Lower leg skin (tissue), 4 donors: ENCODE measurements around the gene ADGRF5. TPM values are rescaled to one million over a fixed set of nuclear protein-coding genes. Genes with fewer than 3 reads are reported as not detected.

Experiments used
- DNase-seq, 2 donors: peaks; one replicate each; pipeline ENCODE4 v3.0.0-alpha.2; 2019; ENCODE audit warnings: low spot score in 2 of 2
- H3K4me3 ChIP-seq: fragments of 200-600 bp; sonication (generic); 2 replicates; pipeline ENCODE4 v1.5.1; 2017; ENCODE audit warnings: mild to moderate bottlenecking, low read depth; ENCODE audit not compliant: poor library complexity, severe bottlenecking
- CTCF ChIP-seq, 3 donors: fragments of 450-650 bp; IDR thresholded peaks; one replicate each; pipeline ENCODE4 v1.5.1; 2016; ENCODE audit warnings: antibody characterized with exemption in 3 of 3, mild to moderate bottlenecking in 3 of 3, moderate library complexity in 2 of 3
- POLR2A ChIP-seq, 2 donors: fragments of 450-650 bp; IDR thresholded peaks; one replicate each; pipeline ENCODE4 v1.6.1; 2016 to 2017; ENCODE audit warnings: antibody characterized with exemption in 2 of 2, mild to moderate bottlenecking in 1 of 2, moderate library complexity in 1 of 2
- WGBS, 2 donors: methylation state at CpG; one replicate each; pipeline ENCODE4 v1.1.5; 2018; 5-methylcytosine and 5-hydroxymethylcytosine counted together
- intact Hi-C: fragments of 100-400 bp; cut with DNase I; formaldehyde crosslinking; loops from one replicate; pipeline ENCODE4 v1.15.0; 2023; ENCODE audit warnings: low total_unique reads
- total RNA-seq, 4 donors: library from RNA; depleted of rRNA; stranded (reverse); fragments of >200 nt; gene quantifications; one replicate each; pipeline ENCODE4 v1.1.0, GENCODE V29; 2016

The ADGRF5 gene
- total RNA-seq, 4 donors from 2014 or later = 3.4 to 14.3 (median 7.4) TPM

DNA sequence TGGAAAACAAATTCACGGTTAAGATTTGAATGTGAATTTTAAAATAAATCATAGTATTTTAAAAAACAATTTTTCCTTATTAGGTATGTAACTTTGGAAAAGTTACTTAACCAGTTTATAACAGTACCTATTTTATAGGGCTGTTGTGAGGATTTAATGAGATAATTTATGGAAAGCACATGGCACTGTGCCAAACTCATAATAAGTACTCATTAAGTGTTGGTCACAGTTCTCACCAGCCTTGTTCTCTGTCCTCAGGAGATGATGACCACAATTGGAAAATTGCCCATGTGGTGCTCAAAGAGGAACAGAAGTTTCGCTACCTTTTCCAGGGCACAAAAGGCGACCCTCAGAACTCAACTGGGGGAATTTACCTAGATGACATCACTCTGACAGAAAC lies 88.9 kb downstream of the ADGRF5 start:
- 76 to 85% methylated on average over 3 of the region's 3 CpGs for whole genome bisulfite sequencing, 2 donors
- no peak overlapping the region for H3K4me3 ChIP-seq
- intact Hi-C loops = no loop called here
- TF ChIP-seq CTCF (IDR thresholded peaks at IDR 0.05) (no peak), POLR2A (IDR thresholded peaks at IDR 0.05) (no peak)
- DNase-seq = no peak

DNA sequence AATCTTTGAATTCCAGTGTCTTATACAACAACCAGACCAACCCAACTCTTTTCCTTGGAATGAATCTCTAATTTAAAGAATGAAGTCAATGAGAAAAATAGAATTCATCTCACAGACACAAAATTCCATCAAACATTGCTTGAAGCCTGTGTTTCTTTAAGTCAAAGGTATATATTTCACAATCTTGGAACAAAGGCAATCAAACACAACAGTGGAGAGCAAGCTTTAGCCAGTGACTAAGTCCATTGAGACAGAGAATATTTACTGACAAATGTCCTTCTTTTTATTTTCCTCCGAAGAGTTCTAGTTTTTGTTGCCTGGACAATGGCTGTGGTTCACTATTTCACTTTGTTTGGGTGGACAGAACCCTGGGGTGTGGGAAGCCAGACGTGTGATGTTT lies 92.8 kb downstream of the ADGRF5 start:
- TF ChIP-seq CTCF (IDR thresholded peaks at IDR 0.05) (no peak), POLR2A (IDR thresholded peaks at IDR 0.05) (no peak)
- no peak for DNase-seq
- no peak overlapping the region for H3K4me3 ChIP-seq
- intact Hi-C loops = no loop called here
- WGBS, 2 donors = 82 to 86% methylated on average over 2 of the region's 2 CpGs

- intact Hi-C loops = no loop called here
- 51 to 58% methylated on average over 4 of the region's 4 CpGs for WGBS, 2 donors
These were observed 100.3 kb downstream of the ADGRF5 start for GRCh38 chr6:46821458-46821881.

DNA sequence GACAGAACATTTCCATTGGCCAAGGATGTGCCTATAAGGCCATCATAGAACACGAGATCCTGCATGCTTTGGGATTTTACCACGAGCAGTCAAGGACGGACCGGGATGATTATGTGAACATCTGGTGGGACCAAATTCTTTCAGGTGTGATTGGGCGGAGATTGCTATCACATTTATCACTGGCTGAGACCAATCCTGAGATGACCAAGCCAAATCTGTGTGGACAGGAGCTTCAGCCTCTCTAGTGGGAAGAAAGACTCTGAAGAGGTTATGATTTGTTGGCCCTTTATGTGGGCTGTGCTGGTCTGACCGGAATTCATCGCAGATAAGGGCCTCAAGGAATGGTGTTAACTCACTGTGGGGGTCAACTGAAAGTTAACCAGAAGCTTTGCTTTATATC lies 102.2 kb downstream of the ADGRF5 start:
- intact Hi-C loops = no loop called here
- no peak for TF ChIP-seq CTCF (IDR thresholded peaks at IDR 0.05)
- TF ChIP-seq POLR2A (IDR thresholded peaks at IDR 0.05) = no peak
- no peak overlapping the region for H3K4me3 ChIP-seq
- DNase-seq = no peak
- 88 to 89% methylated on average over 7 of the region's 7 CpGs for WGBS, 2 donors

More at GRCh38 chr6:46821458-46821881, 100.3 kb downstream of the ADGRF5 start:
- peak in 1 of 2 donors; percentile 38 for DNase-seq
- TF ChIP-seq POLR2A (IDR thresholded peaks at IDR 0.05) = no peak
- TF ChIP-seq CTCF (IDR thresholded peaks at IDR 0.05) = no peak
- no peak overlapping the region for H3K4me3 ChIP-seq

DNA sequence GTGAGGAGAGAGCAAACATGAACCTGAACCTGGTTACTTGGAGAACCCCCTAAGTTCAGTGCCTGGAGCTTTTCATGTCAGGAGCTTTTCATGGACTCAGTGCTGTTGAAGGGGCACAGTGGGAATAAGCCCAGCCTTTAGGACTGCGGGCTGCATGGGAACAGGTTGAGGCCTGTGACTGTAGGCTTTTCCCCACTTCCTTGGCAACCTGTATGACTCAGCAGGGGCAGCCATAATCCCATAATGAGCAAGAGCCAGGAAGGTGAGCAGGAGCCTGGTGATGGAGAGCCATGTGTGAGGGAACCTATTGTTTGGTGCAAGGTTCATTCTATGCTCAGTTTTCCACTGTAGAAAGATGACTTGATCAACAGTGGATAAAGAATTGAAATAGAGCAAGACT lies 105.1 kb downstream of the ADGRF5 start:
- TF ChIP-seq POLR2A (IDR thresholded peaks at IDR 0.05) (no peak), CTCF (IDR thresholded peaks at IDR 0.05) (no peak)
- intact Hi-C loops = no loop called here
- WGBS, 2 donors = 52 to 79% methylated on average over 1 of the region's 1 CpG
- DNase-seq = no peak
- no peak overlapping the region for H3K4me3 ChIP-seq

- H3K4me3 ChIP-seq = no peak overlapping the region
- 60 to 62% methylated on average over 4 of the region's 4 CpGs for WGBS, 2 donors
- intact Hi-C loops = no loop called here
- peak in 1 of 2 donors; percentile 22 for DNase-seq
- TF ChIP-seq POLR2A (IDR thresholded peaks at IDR 0.05) = no peak
- TF ChIP-seq CTCF (IDR thresholded peaks at IDR 0.05) = no peak
These were observed 106.6 kb downstream of the ADGRF5 start for GRCh38 chr6:46815130-46815529.
